PC-9 (cell line): ENCODE results near the gene RBM10. TPM values are rescaled to one million over a fixed set of nuclear protein-coding genes. Genes with fewer than 3 reads are reported as not detected.

Experiments used
- BruUV-seq: library from RNA; stranded (reverse); fragments of 400-500 nt; replicated peaks from 2 replicates; lab custom pipeline; 2021; lab: Mats Ljungman, UMichigan
- CTCF ChIA-PET: fragments of 300-600 bp; sonication (Branson Sonifier 250); formaldehyde crosslinking; loops from one replicate; lab custom pipeline; 2022; ENCODE audit warnings: antibody characterized with exemption; lab: Charles Lee
- POLR2A ChIA-PET: fragments of 300-600 bp; sonication (Branson Sonifier 250); formaldehyde crosslinking; loops from one replicate; lab custom pipeline; 2022; ENCODE audit warnings: antibody characterized with exemption; ENCODE audit not compliant: unreplicated experiment; lab: Charles Lee
- DNase-seq, 2 experiments: peaks; one replicate each; pipeline versions ENCODE4 v3.0.0 to v3.0.0-alpha.2; 2015 to 2022; ENCODE audit warnings: mixed read lengths in 1 of 2
- H2AFZ ChIP-seq: fragments of 200-600 bp; sonication (generic); 2 replicates; pipeline ENCODE4 v1.8.1; 2017; ENCODE audit warnings: antibody characterized with exemption
- H3F3A ChIP-seq: fragments of 200-600 bp; sonication (generic); 2 replicates; pipeline ENCODE4 v1.8.1; 2017; ENCODE audit warnings: antibody characterized with exemption, mild to moderate bottlenecking, low read depth; ENCODE audit not compliant: insufficient read depth
- H3K27ac ChIP-seq: fragments of 200-600 bp; sonication (generic); 2 replicates; pipeline ENCODE4 v1.6.1; 2016; ENCODE audit warnings: mixed run types
- H3K27me3 ChIP-seq: fragments of 200-600 bp; sonication (generic); 2 replicates; pipeline ENCODE4 v1.6.1; 2016; ENCODE audit warnings: low read depth, mixed run types; ENCODE audit not compliant: insufficient read depth
- H3K36me3 ChIP-seq: fragments of 200-600 bp; sonication (generic); 2 replicates; pipeline ENCODE4 v1.6.1; 2016; ENCODE audit warnings: low read depth, mixed run types
- H3K4me1 ChIP-seq: fragments of 200-600 bp; sonication (generic); replicated peaks from 2 replicates; pipeline ENCODE4 v1.6.1; 2016; ENCODE audit warnings: mixed run types; ENCODE audit not compliant: insufficient read depth
- H3K4me2 ChIP-seq: fragments of 200-600 bp; sonication (generic); 2 replicates; pipeline ENCODE4 v1.6.1; 2017; ENCODE audit warnings: mixed run types
- H3K4me3 ChIP-seq: fragments of 200-600 bp; sonication (generic); 2 replicates; pipeline ENCODE4 v1.6.1; 2016; ENCODE audit warnings: mixed run types
- H3K79me2 ChIP-seq: fragments of 200-600 bp; sonication (generic); 2 replicates; pipeline ENCODE4 v1.6.1; 2017; ENCODE audit warnings: low read depth, mixed run types
- H3K9me2 ChIP-seq: fragments of 200-600 bp; sonication (generic); 2 replicates; pipeline ENCODE4 v1.8.1; 2017; ENCODE audit warnings: mild to moderate bottlenecking; ENCODE audit not compliant: insufficient read depth
- H3K9me3 ChIP-seq: fragments of 200-600 bp; sonication (generic); 2 replicates; pipeline ENCODE4 v1.8.1; 2016; ENCODE audit warnings: low read depth; ENCODE audit not compliant: insufficient read depth
- H4K20me1 ChIP-seq: fragments of 200-600 bp; sonication (generic); 2 replicates; pipeline ENCODE4 v1.8.1; 2017; ENCODE audit not compliant: insufficient read depth
- CTCF ChIP-seq: fragments of 200-600 bp; sonication (generic); conservative IDR thresholded peaks from 2 replicates; pipeline ENCODE4 v1.6.1; 2017; ENCODE audit warnings: mixed run types, antibody characterized with exemption, mild to moderate bottlenecking, moderate library complexity
- EZH2 ChIP-seq: fragments of 200-600 bp; sonication (generic); IDR thresholded peaks from 2 replicates; pipeline ENCODE4 v1.8.0; 2017; ENCODE audit warnings: antibody characterized with exemption, low read depth
- intact Hi-C: fragments of 100-400 bp; cut with micrococcal nuclease; formaldehyde crosslinking; loops from one replicate; pipeline ENCODE4 v1.10.0; 2022; ENCODE audit not compliant: unreplicated experiment
- total RNA-seq: library from RNA; stranded (reverse); gene quantifications from 2 replicates; pipeline ENCODE4 v1.2.3, GENCODE V29; 2021

RBM10 gene
- total RNA-seq, 1 experiment from 2014 or later = 34.8 TPM

- Histone ChIP-seq H3K4me1 (peaks cover 11% of the 10 kb centered on the region), H3K27me3 (no peaks in the 10 kb centered on the region), H3F3A (peaks cover 9% of the 10 kb centered on the region), H3K36me3 (no peaks in the 10 kb centered on the region), H4K20me1 (peaks cover 4% of the 10 kb centered on the region), H3K4me3 (peak overlapping the region; percentile 58; the same call in 1 of the 2 replicates), H3K4me2 (peak overlapping the region; percentile 74), H3K79me2 (peaks cover 28% of the 10 kb centered on the region), H3K9me3 (no peaks in the 10 kb centered on the region), H2AFZ (peak overlapping the region; percentile 68; the same call in 1 of the 2 replicates), H3K9me2 (no peaks in the 10 kb centered on the region), H3K27ac (peak overlapping the region; percentile 90)
- TF ChIP-seq CTCF (no peak), EZH2 (no peak)
- CTCF ChIA-PET = interaction anchor here (0.9 kb wide), 1 partner anchor 167 kb away, joined by 4 read pairs; no protein-coding TSS in a partner anchor
- intact Hi-C loops = loop anchor here (1.0 to 5.0 kb wide), 4 partner anchors 15 to 144 kb away; partner anchors contain the start of gene USP11
- POLR2A ChIA-PET = interaction anchor here (0.6 to 0.7 kb wide), 3 partner anchors 12 to 80 kb away, joined by 3 to 7 read pairs (median 5); no protein-coding TSS in a partner anchor
- BruUV-seq = no TSS peak
- DNase-seq = peak; percentile 86 to 90
These were observed 72.8 kb downstream of the RBM10 start for GRCh38 chrX:47217852-47218279.

GRCh38 chrX:47218280-47218919, 73.4 kb downstream of the RBM10 start, which contains the start of gene CDK16:
CDK16 (plus strand) TSS chrX:47218681; CDS start chrX:47223558, 4,877 bp downstream.
- intact Hi-C loops = loop anchor here (1.0 to 5.0 kb wide), 4 partner anchors 15 to 144 kb away; partner anchors contain the start of gene USP11
- H3K4me1 ChIP-seq = peaks cover 11% of the 10 kb centered on the region
- peaks cover 28% of the 10 kb centered on the region for H3K79me2 ChIP-seq
- peak in 1 of 2 experiments; percentile 49 for DNase-seq
- peak within 1 kb of the TSS; percentile 74 for H3K4me2 ChIP-seq
- H3K27ac ChIP-seq = peak within 1 kb of the TSS; percentile 90
- H3F3A ChIP-seq = peaks cover 9% of the 10 kb centered on the region
- BruUV-seq = TSS peak; percentile 49
- POLR2A ChIA-PET = interaction anchor here (0.6 to 0.7 kb wide), 3 partner anchors 12 to 80 kb away, joined by 3 to 7 read pairs (median 5); no protein-coding TSS in a partner anchor
- H2AFZ ChIP-seq = peak within 1 kb of the TSS; percentile 68; the same call in 1 of the 2 replicates
- peaks cover 4% of the 10 kb centered on the region for H4K20me1 ChIP-seq
- CTCF ChIA-PET = interaction anchor here (0.9 kb wide), 1 partner anchor 166 kb away, joined by 4 read pairs; no protein-coding TSS in a partner anchor
- H3K4me3 ChIP-seq = peak within 1 kb of the TSS; percentile 58; the same call in 1 of the 2 replicates
- TF ChIP-seq CTCF (no peak), EZH2 (no peak)
- no peaks in the 10 kb centered on the region for H3K9me2 ChIP-seq
- H3K9me3 ChIP-seq = no peaks in the 10 kb centered on the region
- no peaks in the 10 kb centered on the region for H3K36me3 ChIP-seq
- no peaks in the 10 kb centered on the region for H3K27me3 ChIP-seq

- Histone ChIP-seq H3K27ac (peak overlapping the region; percentile 84), H3K4me3 (peak overlapping the region; percentile 58; the same call in 1 of the 2 replicates), H3K9me2 (no peaks in the 10 kb centered on the region), H3F3A (peaks cover 9% of the 10 kb centered on the region), H3K27me3 (no peaks in the 10 kb centered on the region), H4K20me1 (peaks cover 4% of the 10 kb centered on the region), H2AFZ (no peak overlapping the region), H3K4me1 (peaks cover 11% of the 10 kb centered on the region), H3K4me2 (peak overlapping the region; percentile 70), H3K36me3 (no peaks in the 10 kb centered on the region), H3K9me3 (no peaks in the 10 kb centered on the region), H3K79me2 (peaks cover 28% of the 10 kb centered on the region)
- TF ChIP-seq CTCF (no peak), EZH2 (no peak)
- intact Hi-C loops = loop anchor here (1.0 to 5.0 kb wide), 4 partner anchors 14 to 143 kb away; partner anchors contain the start of gene USP11
- CTCF ChIA-PET = no interaction called here
- DNase-seq = peak in 1 of 2 experiments; percentile 17
- BruUV-seq = no TSS peak
- POLR2A ChIA-PET = interaction anchor here (0.5 to 0.6 kb wide), 2 partner anchors 19 to 143 kb away, joined by 4 to 7 read pairs; no protein-coding TSS in a partner anchor
These were observed 74.1 kb downstream of the RBM10 start for GRCh38 chrX:47218920-47219815.
